Activated CD4-positive, alpha-beta T cell treated with anti-CD3 and anti-CD28 coated beads for 4 hours (primary cell): ENCODE results near the gene GIGYF1.
"Not testable (repeated sequence)": the region's sequence is repeated elsewhere in the genome, so short reads cannot be mapped to it uniquely, and the experiment has no call there.

Experiments
- DNase-seq, 2 donors: peaks; one replicate each; pipeline ENCODE4 v3.0.0-alpha.2; 2020

GIGYF1 gene

GRCh38 chr7:100694098-100694745 is at the start of gene GIGYF1:
Gene GIGYF1, minus strand, starts transcription at chr7:100694250. Its CDS starts 6,012 bp downstream, at chr7:100688238.
- DNase-seq, result peak; percentile 62 to 68

GRCh38 chr7:100739934-100740333 is 45.9 kb upstream of the GIGYF1 start:
- no peak for DNase-seq

GRCh38 chr7:100736671-100737070 is 42.6 kb upstream of the GIGYF1 start:
- no peak for DNase-seq

GRCh38 chr7:100735730-100736129 is 41.7 kb upstream of the GIGYF1 start:
- no peak for DNase-seq

GRCh38 chr7:100731937-100732636 is 38.0 kb upstream of the GIGYF1 start:
- DNase-seq, result no peak

- no peak for DNase-seq
Observed at GRCh38 chr7:100730136-100730800, 36.2 kb upstream of the GIGYF1 start.

- DNase-seq, result no peak
Observed at GRCh38 chr7:100728196-100728595, 34.1 kb upstream of the GIGYF1 start.

- no peak for DNase-seq
Observed at GRCh38 chr7:100726996-100727761, 33.1 kb upstream of the GIGYF1 start.

- DNase-seq, result not testable (repeated sequence)
Observed at GRCh38 chr7:100724364-100724763, 30.3 kb upstream of the GIGYF1 start.

GRCh38 chr7:100723732-100724275 is 29.8 kb upstream of the GIGYF1 start:
- no peak for DNase-seq

- DNase-seq, result no peak
Observed at GRCh38 chr7:100722480-100723212, 28.6 kb upstream of the GIGYF1 start.

- DNase-seq, result no peak
Observed at GRCh38 chr7:100721505-100721812, 27.4 kb upstream of the GIGYF1 start.

GRCh38 chr7:100720671-100721504 is 26.8 kb upstream of the GIGYF1 start:
- no peak for DNase-seq

GRCh38 chr7:100720279-100720670 is 26.2 kb upstream of the GIGYF1 start, which contains the start of gene EPO:
Gene EPO, plus strand, starts transcription at chr7:100720468. Its CDS starts 513 bp downstream, at chr7:100720981.
- DNase-seq, result no peak

GRCh38 chr7:100719523-100720278 is 25.7 kb upstream of the GIGYF1 start:
- no peak for DNase-seq

- DNase-seq, result not testable (repeated sequence)
Observed at GRCh38 chr7:100717073-100717472, 23.0 kb upstream of the GIGYF1 start.

- DNase-seq, result no peak
Observed at GRCh38 chr7:100714725-100715124, 20.7 kb upstream of the GIGYF1 start.

GRCh38 chr7:100711369-100711768 is 17.3 kb upstream of the GIGYF1 start:
- no peak for DNase-seq

- DNase-seq, result no peak
Observed at GRCh38 chr7:100710452-100710851, 16.4 kb upstream of the GIGYF1 start.

- no peak for DNase-seq
Observed at GRCh38 chr7:100708395-100708794, 14.3 kb upstream of the GIGYF1 start.
